Activated CD8-positive, alpha-beta T cell treated with anti-CD3 and anti-CD28 coated beads, Interleukin-2, amount 10 ng/mL, durations not matched to agents 7 days and 5 days (primary cell): ENCODE measurements around the gene LRRC74B. TPM values are rescaled to one million over a fixed set of nuclear protein-coding genes. Genes with fewer than 3 reads are reported as not detected.

Source experiments
- ATAC-seq: fragments of 150-1000 bp; cut with Tn5 transposase; one replicate; pipeline ENCODE4 v1.10.0; 2021; ENCODE audit warnings: moderate library complexity
- CTCF ChIA-PET: fragments of 350-600 bp; sonication (Branson Sonifier 250); formaldehyde crosslinking; loops from one replicate; lab custom pipeline; 2021; ENCODE audit warnings: antibody characterized with exemption; lab: Charles Lee
- POLR2A ChIA-PET: fragments of 350-600 bp; sonication (Branson Sonifier 250); formaldehyde crosslinking; loops from one replicate; lab custom pipeline; 2021; ENCODE audit warnings: antibody characterized with exemption; lab: Charles Lee
- DNase-seq: peaks from one replicate; pipeline ENCODE4 v3.0.0-alpha.2; 2020
- H3K27ac Mint-ChIP-seq: one replicate; pipeline ENCODE4 v1.8.0; 2021; ENCODE audit warnings: mild to moderate bottlenecking, mixed read lengths
- H3K27me3 Mint-ChIP-seq: one replicate; pipeline ENCODE4 v1.8.0; 2021; ENCODE audit warnings: low read depth, mixed read lengths
- H3K36me3 Mint-ChIP-seq: one replicate; pipeline ENCODE4 v1.8.0; 2021; ENCODE audit warnings: low read depth, mixed read lengths
- H3K4me1 Mint-ChIP-seq: one replicate; pipeline ENCODE4 v1.8.0; 2021; ENCODE audit warnings: low read depth, mixed read lengths
- H3K4me3 Mint-ChIP-seq: one replicate; pipeline ENCODE4 v1.8.0; 2021; ENCODE audit warnings: mild to moderate bottlenecking, mixed read lengths
- H3K9me3 Mint-ChIP-seq: one replicate; pipeline ENCODE4 v1.8.0; 2022; ENCODE audit warnings: mixed read lengths; ENCODE audit not compliant: insufficient read depth
- total RNA-seq, 2 experiments: library from RNA; stranded (reverse); gene quantifications; one replicate each; pipeline ENCODE4 v1.2.3, GENCODE V29; 2021

The LRRC74B gene
- total RNA-seq, 2 experiments from 2014 or later = not detected

DNA sequence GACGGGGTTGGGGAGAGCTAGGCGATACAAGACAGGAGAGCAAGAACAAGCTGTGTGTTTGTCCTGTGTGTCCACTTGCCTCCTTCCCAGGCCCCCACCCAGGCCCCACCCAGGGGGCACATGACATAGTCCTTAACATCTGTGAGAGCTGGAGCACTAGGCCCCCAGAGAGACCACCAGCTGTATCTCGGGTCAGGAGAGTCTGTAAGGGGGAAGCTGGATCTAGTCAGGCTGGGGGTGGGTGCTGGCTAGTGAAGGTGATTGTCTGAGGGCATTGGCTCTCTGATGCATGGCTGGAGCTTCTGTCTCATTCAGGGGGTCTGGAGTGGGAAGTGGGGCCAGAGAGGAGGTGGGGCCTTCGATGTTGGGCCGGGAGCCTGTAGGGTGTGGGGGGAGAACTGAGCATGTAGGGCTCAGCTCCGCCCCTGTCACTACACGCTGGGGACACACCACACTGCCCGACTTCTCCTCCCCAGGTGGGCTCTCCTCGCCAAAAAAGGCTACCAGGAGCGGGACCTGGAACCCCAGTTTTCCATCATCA is 30.2 kb upstream of the LRRC74B start:
- Mint-ChIP-seq H3K27ac (no peak overlapping the region), H3K27me3 (peaks cover 9% of the 10 kb centered on the region), H3K4me3 (no peak overlapping the region), H3K9me3 (no peaks in the 10 kb centered on the region), H3K4me1 (peaks cover 19% of the 10 kb centered on the region), H3K36me3 (no peaks in the 10 kb centered on the region)
- CTCF ChIA-PET = no interaction called here
- ATAC-seq (no peak), DNase-seq (no peak)
- POLR2A ChIA-PET = interaction anchor here (0.5 kb wide), 1 partner anchor 454 kb away, joined by 3 read pairs; no protein-coding TSS in a partner anchor

- peaks cover 9% of the 10 kb centered on the region for H3K27me3 Mint-ChIP-seq
- peaks cover 19% of the 10 kb centered on the region for H3K4me1 Mint-ChIP-seq
- no peak overlapping the region for H3K4me3 Mint-ChIP-seq
- ChIA-PET CTCF (no interaction called here), POLR2A (interaction anchor here (1.0 kb wide), 1 partner anchor 15 kb away, joined by 3 read pairs; the partner anchor contains the start of gene THAP7)
- H3K36me3 Mint-ChIP-seq = no peaks in the 10 kb centered on the region
- DNase-seq = no peak
- ATAC-seq = no peak
- no peak overlapping the region for H3K27ac Mint-ChIP-seq
- no peaks in the 10 kb centered on the region for H3K9me3 Mint-ChIP-seq
These were observed 28.9 kb upstream of the LRRC74B start for GRCh38 chr22:21016644-21017420.

DNA sequence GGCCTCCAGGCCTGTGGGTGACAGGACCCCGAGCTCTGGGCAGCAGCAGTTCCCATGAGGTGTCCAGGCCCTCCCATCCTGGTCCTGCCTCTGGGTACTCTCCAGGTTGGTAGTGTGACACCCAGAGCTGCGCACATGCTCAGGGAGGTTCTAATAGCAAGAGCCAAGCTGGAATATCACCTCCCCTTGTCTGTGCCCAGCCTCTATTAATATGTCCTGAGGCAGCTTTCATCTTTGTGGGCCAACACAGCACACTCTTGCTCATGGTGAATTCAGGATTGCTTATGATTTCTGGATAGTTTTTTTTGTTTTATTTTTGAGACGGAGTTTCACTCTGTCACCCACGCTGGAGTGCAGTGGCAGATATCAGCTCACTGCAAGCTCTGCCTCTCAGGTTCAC is 27.4 kb upstream of the LRRC74B start:
- no peak for ATAC-seq
- ChIA-PET CTCF (no interaction called here), POLR2A (no interaction called here)

DNA sequence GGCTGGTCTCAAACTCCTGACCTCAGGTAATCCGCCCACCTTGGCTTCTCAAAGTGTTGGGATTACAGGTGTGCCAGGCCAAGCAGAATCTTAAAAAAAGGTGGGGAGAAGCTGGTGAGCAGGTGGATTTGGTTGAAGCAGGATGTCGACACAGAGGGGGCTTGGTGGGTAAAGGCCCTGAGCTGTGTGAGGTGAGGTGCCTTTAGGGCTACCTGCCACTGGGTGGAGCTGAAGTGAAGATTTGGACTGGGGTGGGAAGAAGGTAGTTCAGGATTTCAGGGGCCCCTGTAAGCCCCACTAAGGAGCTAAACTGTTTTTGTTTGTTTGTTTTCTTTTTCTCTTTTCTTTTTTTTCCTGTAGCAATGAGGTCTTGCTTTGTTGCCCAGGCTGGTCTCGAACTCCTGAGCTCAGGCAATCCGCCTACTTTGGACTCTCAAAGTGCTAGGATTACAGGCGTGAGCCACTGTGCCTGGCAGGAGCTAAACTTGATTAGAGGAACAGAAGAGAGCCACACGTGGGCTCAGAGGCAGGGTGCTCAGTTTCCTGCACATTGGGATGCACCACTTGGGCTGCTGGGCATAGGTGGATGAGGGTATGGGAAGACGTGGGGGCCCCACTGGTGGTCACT is 24.8 kb upstream of the LRRC74B start:
- Mint-ChIP-seq H3K4me3 (no peak overlapping the region), H3K27me3 (peaks cover 6% of the 10 kb centered on the region), H3K27ac (no peak overlapping the region), H3K36me3 (no peaks in the 10 kb centered on the region), H3K9me3 (no peaks in the 10 kb centered on the region), H3K4me1 (peaks cover 11% of the 10 kb centered on the region)
- peak; percentile 61 for DNase-seq
- ChIA-PET CTCF (interaction anchor here (0.9 to 1.7 kb wide), 9 partner anchors 11 to 82 kb away, joined by 3 to 7 read pairs (median 3); partner anchors contain the start of gene SLC7A4), POLR2A (no interaction called here)
- ATAC-seq = peak; percentile 68

More for the DNA sequence above, 27.4 kb upstream of the LRRC74B start:
- Mint-ChIP-seq H3K9me3 (no peaks in the 10 kb centered on the region), H3K27ac (no peak overlapping the region), H3K27me3 (peaks cover 9% of the 10 kb centered on the region), H3K4me3 (no peak overlapping the region), H3K4me1 (peaks cover 17% of the 10 kb centered on the region), H3K36me3 (no peaks in the 10 kb centered on the region)
- DNase-seq = no peak

- ChIA-PET POLR2A (no interaction called here), CTCF (interaction anchor here (1.5 kb wide), 1 partner anchor 41 kb away, joined by 3 read pairs; no protein-coding TSS in a partner anchor)
- no peaks in the 10 kb centered on the region for H3K27me3 Mint-ChIP-seq
- no peak overlapping the region for H3K27ac Mint-ChIP-seq
- DNase-seq = no peak
- H3K9me3 Mint-ChIP-seq = no peaks in the 10 kb centered on the region
- no peak for ATAC-seq
- H3K4me1 Mint-ChIP-seq = peaks cover 14% of the 10 kb centered on the region
- no peaks in the 10 kb centered on the region for H3K36me3 Mint-ChIP-seq
- no peak overlapping the region for H3K4me3 Mint-ChIP-seq
These were observed 23.2 kb upstream of the LRRC74B start for GRCh38 chr22:21022507-21022906.

DNA sequence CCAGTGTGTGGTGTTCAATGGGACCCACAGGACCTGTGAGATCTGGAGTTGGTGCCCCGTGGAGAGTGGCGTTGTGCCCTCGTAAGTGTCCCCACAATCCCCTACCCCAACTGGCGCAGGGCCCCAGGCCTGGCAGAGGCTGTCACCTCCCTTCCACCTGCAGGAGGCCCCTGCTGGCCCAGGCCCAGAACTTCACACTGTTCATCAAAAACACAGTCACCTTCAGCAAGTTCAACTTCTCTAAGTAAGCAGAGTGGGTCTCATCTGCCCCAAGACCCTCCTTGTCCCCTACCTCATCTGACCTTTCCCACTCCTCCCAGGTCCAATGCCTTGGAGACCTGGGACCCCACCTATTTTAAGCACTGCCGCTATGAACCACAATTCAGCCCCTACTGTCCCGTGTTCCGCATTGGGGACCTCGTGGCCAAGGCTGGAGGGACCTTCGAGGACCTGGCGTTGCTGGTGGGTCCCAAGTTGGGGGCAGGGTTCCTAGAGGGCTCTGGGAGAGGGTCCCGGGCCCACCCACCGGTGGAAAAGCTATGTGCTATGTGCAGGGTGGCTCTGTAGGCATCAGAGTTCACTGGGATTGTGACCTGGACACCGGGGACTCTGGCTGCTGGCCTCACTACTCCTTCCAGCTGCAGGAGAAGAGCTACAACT is 22.7 kb upstream of the LRRC74B start:
- POLR2A ChIA-PET = no interaction called here
- no peak overlapping the region for H3K4me3 Mint-ChIP-seq
- ATAC-seq = no peak
- no peaks in the 10 kb centered on the region for H3K27me3 Mint-ChIP-seq
- CTCF ChIA-PET = interaction anchor here (1.1 kb wide), 1 partner anchor 23 kb away, joined by 4 read pairs; the partner anchor contains the start of gene LRRC74B
- no peak overlapping the region for H3K27ac Mint-ChIP-seq
- H3K4me1 Mint-ChIP-seq = peaks cover 14% of the 10 kb centered on the region
- no peaks in the 10 kb centered on the region for H3K9me3 Mint-ChIP-seq
- DNase-seq = no peak
- H3K36me3 Mint-ChIP-seq = no peaks in the 10 kb centered on the region

GRCh38 chr22:21025266-21025665 is 20.5 kb upstream of the LRRC74B start:
- Mint-ChIP-seq H3K27ac (peak overlapping the region; percentile 17), H3K36me3 (no peaks in the 10 kb centered on the region), H3K4me1 (peaks cover 14% of the 10 kb centered on the region), H3K9me3 (no peaks in the 10 kb centered on the region), H3K4me3 (no peak overlapping the region), H3K27me3 (peaks cover 6% of the 10 kb centered on the region)
- ATAC-seq = peak; percentile 62
- DNase-seq = peak; percentile 63
- POLR2A ChIA-PET = no interaction called here
- CTCF ChIA-PET = interaction anchor here (1.0 kb wide), 1 partner anchor 9 kb away, joined by 3 read pairs; no protein-coding TSS in a partner anchor

GRCh38 chr22:21025763-21026755 is 19.7 kb upstream of the LRRC74B start:
- CTCF ChIA-PET = no interaction called here
- POLR2A ChIA-PET = no interaction called here
- no peak for ATAC-seq

DNA sequence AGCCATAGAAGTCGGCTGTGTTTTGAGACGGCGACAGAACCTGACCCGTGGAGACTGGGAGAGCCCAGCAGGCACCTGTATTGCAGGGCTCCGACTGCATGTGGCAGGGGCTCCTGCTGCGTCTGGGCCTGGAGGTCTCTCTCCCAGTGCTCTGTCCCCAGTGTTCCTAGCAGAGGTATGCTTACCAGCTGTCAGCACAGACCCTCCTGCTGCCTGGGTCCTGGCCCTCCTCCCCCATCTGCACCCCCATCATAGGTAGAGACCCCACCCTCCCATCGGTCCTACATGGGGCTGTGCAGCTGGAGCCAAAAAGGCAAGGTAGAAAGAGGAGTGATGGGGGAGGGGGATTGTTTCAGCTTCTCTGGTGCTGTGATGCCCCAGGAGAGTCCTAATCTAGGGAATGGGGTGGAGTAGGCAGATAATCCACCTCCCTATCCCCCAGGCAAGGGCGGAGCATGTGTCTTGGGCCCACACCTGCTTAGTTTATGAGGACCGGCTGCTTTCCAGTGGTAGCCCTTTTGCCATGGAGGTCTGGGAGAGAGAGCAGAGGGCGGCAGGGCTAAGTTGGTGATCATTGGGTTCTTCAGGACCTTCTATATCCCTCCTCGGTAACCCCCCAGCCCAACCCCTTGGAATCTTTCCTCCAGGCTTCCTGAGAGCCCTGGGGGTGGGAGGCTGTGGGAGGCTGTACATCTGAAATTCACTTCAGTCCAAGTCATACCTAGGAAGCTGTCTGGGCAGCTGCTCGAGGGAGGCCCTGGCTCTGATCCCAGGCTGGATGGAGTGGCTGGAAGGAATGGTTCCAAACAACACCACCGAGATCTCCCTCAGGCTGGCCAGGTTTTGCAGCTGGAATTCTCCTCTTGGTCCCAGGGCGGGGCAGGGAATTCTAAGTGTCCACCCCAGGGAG is 18.7 kb upstream of the LRRC74B start:
- CTCF ChIA-PET = no interaction called here
- ATAC-seq = no peak
- H3K36me3 Mint-ChIP-seq = no peaks in the 10 kb centered on the region
- no peak overlapping the region for H3K27ac Mint-ChIP-seq
- no peak overlapping the region for H3K4me3 Mint-ChIP-seq
- no peaks in the 10 kb centered on the region for H3K9me3 Mint-ChIP-seq
- peaks cover 18% of the 10 kb centered on the region for H3K27me3 Mint-ChIP-seq
- POLR2A ChIA-PET = no interaction called here
- no peak for DNase-seq
- peaks cover 14% of the 10 kb centered on the region for H3K4me1 Mint-ChIP-seq

More at GRCh38 chr22:21025763-21026755, 19.7 kb upstream of the LRRC74B start:
- H3K9me3 Mint-ChIP-seq = no peaks in the 10 kb centered on the region
- H3K4me3 Mint-ChIP-seq = no peak overlapping the region
- H3K27me3 Mint-ChIP-seq = peaks cover 14% of the 10 kb centered on the region
- DNase-seq = no peak
- H3K4me1 Mint-ChIP-seq = peaks cover 14% of the 10 kb centered on the region
- peak overlapping the region; percentile 17 for H3K27ac Mint-ChIP-seq
- no peaks in the 10 kb centered on the region for H3K36me3 Mint-ChIP-seq
